ENCODE measurements around the gene CPZ. TPM values are rescaled to one million over a fixed set of nuclear protein-coding genes. Genes with fewer than 3 reads are reported as not detected.
"Not testable (repeated sequence)": the region's sequence is repeated elsewhere in the genome, so short reads cannot be mapped to it uniquely, and the experiment has no call there.

The CPZ gene
- total RNA-seq, 1 donor from 2014 or later, result 0.86 TPM

GRCh38 chr4:8574796-8575370, 17.7 kb upstream of the CPZ start:
- H3K4me3 ChIP-seq (ENCODE audit: low read depth, low read length), result no peak overlapping the region
- TF ChIP-seq, protein P1, sequence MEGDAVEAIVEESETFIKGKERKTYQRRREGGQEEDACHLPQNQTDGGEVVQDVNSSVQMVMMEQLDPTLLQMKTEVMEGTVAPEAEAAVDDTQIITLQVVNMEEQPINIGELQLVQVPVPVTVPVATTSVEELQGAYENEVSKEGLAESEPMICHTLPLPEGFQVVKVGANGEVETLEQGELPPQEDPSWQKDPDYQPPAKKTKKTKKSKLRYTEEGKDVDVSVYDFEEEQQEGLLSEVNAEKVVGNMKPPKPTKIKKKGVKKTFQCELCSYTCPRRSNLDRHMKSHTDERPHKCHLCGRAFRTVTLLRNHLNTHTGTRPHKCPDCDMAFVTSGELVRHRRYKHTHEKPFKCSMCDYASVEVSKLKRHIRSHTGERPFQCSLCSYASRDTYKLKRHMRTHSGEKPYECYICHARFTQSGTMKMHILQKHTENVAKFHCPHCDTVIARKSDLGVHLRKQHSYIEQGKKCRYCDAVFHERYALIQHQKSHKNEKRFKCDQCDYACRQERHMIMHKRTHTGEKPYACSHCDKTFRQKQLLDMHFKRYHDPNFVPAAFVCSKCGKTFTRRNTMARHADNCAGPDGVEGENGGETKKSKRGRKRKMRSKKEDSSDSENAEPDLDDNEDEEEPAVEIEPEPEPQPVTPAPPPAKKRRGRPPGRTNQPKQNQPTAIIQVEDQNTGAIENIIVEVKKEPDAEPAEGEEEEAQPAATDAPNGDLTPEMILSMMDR (conservative IDR thresholded peaks at IDR 0.05; ENCODE audit: low read depth, low read length), result no peak
- no peak for DNase-seq (ENCODE audit: low read depth)

GRCh38 chr4:8575457-8575856, 17.1 kb upstream of the CPZ start:
- TF ChIP-seq, protein P1 (conservative IDR thresholded peaks at IDR 0.05; ENCODE audit: low read depth, low read length), result no peak
- no peak for DNase-seq (ENCODE audit: low read depth)
- H3K4me3 ChIP-seq (ENCODE audit: low read depth, low read length), result no peak overlapping the region

DNA sequence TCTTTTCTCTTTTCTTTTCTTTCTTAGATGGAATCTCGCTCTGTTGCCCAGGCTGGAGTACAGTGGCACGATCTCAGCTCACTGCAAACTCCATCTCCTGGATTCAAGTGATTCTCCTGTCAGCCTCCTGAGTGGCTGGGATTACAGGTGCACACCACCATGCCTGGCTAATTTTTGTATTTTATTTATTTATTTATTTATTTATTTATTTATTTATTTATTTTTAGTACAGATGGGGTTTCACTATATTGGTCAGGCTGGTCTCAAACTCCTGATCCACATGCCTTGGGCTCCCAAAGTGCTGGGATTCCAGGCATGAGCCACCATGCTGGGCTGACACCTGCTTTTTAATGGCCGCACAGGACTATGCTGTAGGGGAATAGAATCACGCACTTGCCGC, 16.0 kb upstream of the CPZ start:
- DNase-seq (ENCODE audit: low read depth); H3K4me3 ChIP-seq (ENCODE audit: low read depth, low read length): not testable (repeated sequence)

GRCh38 chr4:8577046-8577445, 15.5 kb upstream of the CPZ start:
- no peak for DNase-seq (ENCODE audit: low read depth)
- H3K4me3 ChIP-seq (ENCODE audit: low read depth, low read length), result no peak overlapping the region
- TF ChIP-seq, protein P1 (conservative IDR thresholded peaks at IDR 0.05; ENCODE audit: low read depth, low read length), result no peak

DNA sequence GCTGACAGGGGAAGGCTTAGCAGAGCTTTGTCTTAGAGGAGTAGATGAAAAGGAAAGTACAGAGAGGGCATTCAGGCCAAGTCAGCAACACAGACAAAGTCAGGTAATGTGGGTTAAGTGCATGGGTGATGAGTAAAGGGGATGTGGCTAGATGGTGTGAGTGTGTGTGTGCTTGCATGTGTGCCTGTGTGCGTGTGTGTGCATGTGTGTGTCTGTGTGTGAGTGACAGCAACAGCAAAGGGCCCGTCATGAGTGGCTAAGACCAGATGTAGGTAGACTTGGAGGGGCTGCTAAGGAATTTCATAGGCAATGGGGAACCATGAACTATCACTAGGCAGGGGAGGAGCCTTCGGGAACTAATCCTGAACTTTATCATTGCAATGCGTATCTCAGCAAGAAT, 14.6 kb upstream of the CPZ start:
- H3K4me3 ChIP-seq (ENCODE audit: low read depth, low read length), result no peak overlapping the region
- TF ChIP-seq, protein P1 (conservative IDR thresholded peaks at IDR 0.05; ENCODE audit: low read depth, low read length), result no peak
- DNase-seq (ENCODE audit: low read depth), result no peak

GRCh38 chr4:8578717-8579116, 13.8 kb upstream of the CPZ start:
- TF ChIP-seq, protein P1 (conservative IDR thresholded peaks at IDR 0.05; ENCODE audit: low read depth, low read length), result no peak
- H3K4me3 ChIP-seq (ENCODE audit: low read depth, low read length), result no peak overlapping the region
- no peak for DNase-seq (ENCODE audit: low read depth)

DNA sequence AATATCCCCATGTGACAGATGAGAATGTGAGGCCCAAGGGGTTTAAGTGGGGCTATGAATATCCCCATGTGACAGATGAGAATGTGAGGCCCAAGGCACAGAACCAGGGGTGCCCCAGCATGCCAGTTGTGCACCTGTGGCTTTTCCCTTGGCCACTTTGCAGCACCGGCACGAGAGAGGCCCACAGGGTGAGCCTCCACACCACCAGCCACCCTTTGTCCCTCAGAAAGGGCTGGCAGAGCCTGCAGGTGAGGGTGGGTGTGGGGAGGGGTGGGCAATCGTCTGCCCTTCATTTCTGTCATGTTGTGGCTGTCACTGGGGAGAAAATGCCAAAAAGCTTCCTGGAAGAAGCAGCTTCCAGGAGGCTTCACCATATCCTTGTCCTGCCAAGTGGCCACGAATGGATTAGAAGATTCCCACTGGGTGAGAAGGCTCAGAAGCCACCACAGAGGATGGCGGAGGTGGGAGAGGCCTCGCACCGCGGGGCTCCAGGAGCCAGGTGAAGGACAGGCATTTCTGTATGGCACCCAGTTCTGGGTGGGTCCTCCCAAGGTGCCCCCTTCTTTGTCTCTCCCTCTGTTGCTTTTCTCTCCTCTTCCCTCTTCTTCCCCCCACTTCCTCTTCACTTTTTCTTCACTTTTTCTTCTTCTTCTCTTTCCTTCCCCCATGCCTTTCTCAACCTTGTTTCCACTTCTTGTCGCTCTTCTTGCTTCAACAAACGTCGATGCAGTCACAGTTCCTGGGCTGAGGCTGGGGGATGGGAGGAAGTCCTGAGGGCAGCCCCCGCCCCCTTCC, 12.8 kb upstream of the CPZ start:
- TF ChIP-seq, protein P1 (conservative IDR thresholded peaks at IDR 0.05; ENCODE audit: low read depth, low read length), result no peak
- no peak overlapping the region for H3K4me3 ChIP-seq (ENCODE audit: low read depth, low read length)
- no peak for DNase-seq (ENCODE audit: low read depth)
